Activated CD8-positive, alpha-beta memory T cell treated with anti-CD3 and anti-CD28 coated beads, Interleukin-2, amount 50 U/mL, for 24 hours (primary cell): ENCODE measurements around the gene SRP14.
"Not testable (repeated sequence)": the region's sequence is repeated elsewhere in the genome, so short reads cannot be mapped to it uniquely, and the experiment has no call there.

Source experiments
- DNase-seq: peaks from one replicate; pipeline ENCODE4 v3.0.0-alpha.2; 2020; ENCODE audit errors: extremely low read depth

SRP14 gene, protein sequence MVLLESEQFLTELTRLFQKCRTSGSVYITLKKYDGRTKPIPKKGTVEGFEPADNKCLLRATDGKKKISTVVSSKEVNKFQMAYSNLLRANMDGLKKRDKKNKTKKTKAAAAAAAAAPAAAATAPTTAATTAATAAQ

DNA sequence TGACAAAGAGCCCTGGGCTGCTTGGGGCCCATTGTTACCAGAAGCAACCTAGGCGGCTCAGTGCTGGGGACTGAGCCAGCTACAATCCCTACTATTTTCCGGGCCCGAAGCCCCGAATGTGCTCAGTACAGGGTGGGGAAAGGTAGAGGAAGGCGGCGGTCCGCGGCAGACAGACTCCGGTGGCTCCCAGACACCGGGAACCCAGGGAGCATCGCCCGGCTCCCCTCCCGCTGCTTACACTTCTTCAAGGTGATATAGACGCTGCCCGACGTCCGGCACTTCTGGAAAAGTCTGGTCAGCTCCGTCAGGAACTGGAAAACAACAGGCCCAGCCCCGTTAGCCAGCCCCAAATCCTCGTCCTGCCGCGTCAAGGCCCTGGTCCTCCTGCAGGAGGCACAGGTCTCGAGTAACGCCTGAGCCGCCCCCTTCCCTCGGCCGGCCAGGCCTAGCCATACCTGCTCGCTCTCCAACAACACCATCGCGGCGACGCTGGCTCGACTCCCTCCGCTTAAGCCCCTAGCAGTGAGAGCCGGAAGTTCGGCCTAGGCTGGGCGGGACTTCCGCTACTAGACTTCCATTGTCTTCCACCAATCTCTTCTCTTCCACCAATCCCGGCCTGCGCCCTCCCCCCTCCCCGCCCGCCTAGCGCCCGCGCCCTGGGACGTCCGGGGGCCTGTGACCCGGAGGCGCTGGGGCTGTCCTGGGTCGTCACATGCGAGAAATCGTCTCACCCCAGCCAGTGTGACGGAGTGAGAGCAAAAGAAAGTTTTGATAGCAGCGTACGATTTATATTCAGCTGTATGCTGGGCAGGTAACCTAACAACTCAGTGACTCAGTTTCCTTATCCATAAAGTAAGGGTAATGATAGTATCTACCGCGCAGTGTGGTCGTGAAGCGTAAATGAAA, at the start of gene SRP14:
Gene SRP14 (minus strand): TSS at position 544 of the 906 bp plus-strand sequence. CDS start 65 bp downstream, at position 479.
- DNase-seq, result peak; percentile 89

DNA sequence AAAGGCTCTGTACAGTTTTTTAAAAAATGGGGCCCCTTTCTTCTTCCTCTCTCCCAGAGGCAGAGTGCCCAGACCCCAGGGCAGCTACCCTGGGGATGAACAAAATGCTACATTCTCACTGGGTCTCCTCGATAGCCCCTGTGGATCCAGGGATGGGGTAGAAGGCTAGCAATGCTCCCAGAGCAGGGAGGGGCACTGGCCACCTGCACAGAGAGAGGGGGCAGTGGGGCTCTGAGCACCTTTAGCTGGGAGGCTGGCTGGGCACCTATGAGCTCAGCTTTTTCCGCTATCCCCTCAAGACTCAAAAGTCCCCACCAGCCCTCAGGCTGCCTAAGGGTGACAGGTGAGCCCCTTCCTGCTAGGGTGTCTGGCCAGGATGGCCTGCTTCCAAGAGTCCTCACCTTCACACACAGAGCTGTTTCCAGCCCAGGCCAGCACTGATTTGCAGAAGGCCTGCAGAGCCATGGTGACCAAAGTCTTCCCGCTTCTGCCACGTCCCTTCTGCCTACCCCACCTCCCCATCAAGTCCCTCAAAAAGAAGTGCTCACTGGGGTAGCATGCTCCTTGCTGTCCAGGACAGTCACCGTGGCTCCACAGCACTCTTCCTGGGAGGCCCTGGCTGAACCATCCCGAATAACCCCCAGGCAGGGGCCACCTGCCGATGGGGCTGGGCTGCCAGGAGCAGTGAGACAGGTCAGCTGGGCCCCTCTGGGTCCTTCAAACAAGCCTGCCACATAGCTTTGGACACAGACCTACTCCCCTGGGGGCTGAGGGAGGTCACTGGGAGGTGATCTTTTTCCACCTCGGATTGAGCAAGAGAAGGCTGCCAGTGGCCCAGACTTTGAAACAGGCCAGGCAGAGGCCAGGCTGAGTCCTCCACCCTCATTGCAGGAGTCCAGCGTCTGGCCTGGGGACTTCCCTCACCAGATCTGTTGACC, 49.3 kb upstream of the SRP14 start:
- no peak for DNase-seq

DNA sequence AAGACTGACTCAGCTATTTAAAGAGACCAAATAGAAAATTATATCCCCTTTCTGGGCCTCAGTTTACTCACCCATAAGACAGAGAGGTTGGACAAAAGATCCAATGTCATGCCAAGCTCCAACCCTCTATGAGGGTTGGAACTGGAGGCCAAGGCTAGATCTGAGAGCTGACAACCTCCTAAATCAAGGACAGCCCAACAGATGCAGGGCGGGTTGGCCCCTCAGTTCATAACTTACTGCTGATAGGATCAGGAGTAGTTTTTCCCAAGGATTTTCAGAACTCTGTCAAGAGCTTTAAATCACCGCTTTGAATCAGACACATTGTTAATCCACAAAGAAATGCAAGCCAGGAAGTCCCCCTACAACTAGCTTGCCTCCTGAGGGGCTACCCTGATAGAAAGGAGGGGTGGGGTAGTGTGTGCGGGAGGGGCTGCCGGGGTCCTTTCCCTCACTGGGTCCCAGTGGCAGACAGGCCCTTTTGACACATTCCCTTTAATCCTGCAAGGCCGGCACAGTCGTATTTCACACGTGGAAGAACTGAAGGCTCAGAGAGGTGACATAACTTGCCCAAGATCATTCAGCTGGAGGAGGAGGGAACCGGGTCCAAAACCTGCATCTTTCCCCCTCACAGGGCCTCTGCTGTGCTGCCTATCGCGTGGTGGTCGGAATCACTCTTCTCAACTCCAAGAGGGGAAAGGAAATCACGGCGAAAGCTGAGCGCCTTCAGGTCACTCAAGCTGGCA, 48.3 kb upstream of the SRP14 start:
- no peak for DNase-seq

DNA sequence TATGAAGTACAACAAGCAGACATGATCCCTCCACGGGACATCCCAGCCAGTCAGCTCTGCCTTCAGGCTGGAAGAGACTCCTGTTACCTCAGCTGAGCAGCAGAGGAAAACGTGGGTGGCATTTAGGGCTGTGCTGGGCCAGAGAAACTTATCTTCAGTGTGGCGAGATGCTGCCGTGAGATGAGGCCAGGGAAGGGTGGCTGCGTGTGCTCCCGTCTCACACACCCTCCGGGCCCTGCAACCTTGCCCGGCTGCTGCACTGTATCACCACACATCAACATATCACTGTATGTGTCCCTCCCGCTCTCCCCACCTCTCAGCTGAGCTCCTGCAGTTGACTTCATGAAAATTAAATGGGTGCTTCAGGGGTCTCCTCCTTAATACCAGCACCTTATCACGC, 46.3 kb upstream of the SRP14 start:
- no peak for DNase-seq

DNA sequence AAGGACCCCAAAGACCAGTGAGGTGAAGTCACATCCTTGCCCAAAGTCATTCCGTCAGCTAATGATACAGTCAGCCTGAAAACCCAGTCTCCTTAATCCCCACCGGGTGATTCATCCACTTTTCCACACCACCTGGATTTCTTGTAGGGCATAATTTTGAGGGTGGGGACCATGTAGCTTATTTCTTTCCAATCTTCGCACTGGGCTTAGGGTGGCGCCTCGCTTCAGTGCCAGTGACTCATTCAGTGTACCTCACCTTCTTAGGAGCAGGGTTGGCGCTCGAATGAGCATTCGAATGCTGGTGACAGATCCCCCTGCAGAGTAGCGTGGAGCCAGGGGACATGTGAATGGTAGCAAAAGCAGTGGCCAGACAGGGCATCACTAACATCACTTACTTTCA, 45.7 kb upstream of the SRP14 start:
- DNase-seq, result no peak

DNA sequence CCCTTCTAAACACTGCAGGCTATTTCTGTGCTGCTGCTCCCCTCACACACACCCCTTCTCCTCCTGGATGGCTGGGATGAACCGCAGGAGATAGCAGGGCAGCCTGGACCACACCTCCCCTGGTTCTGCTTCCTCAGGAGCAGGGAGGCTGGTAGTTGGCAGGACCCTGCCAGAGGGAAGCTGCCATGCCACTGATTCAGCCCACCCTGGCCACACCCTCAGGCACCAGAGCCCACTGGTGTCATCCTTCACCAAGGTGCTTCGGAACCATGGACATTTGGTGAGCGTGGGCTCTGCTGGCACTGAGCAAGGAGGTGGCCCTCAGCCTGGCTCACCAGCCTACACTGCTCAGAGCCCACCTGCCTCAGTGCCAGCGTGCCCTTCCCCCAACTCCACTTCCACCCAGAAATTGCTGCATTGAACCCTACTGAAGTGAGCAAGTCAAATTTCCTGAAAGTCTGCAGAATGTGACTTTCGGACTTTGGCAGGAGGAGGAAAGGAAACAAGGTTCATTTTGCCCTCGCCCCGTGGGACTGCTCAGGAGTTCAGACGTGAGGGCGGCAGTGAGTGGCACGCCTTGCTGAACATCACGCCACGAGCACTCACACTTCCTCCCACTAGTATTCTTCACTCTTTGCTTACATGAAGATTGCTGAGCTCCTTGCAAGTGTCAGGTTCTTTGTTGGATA, 43.4 kb upstream of the SRP14 start:
- no peak for DNase-seq

DNA sequence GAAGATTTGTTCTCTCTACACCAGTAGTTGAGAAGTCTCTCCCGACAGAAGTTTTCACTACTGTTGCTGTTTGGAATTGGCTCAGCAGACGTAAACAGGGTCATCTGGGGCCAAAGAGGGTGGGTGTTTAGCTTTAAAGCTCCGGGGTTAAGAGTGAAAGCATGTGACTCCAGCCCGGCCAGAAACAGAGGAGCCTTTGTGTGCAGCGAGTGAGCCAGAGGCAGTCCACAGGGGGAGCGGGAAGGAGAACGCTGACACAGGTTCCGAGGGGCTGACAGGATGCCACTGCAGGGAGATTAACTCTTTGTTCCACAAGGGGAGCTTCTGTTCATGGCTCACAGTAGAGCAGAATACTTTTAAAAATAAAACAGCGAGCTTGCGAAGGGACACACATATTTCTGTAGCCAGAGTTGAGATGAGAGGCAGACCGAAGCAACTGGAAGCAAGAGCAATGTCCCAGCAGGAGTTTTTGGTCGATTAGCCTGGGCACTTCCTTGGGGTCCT, 42.8 kb upstream of the SRP14 start:
- DNase-seq, result no peak

DNA sequence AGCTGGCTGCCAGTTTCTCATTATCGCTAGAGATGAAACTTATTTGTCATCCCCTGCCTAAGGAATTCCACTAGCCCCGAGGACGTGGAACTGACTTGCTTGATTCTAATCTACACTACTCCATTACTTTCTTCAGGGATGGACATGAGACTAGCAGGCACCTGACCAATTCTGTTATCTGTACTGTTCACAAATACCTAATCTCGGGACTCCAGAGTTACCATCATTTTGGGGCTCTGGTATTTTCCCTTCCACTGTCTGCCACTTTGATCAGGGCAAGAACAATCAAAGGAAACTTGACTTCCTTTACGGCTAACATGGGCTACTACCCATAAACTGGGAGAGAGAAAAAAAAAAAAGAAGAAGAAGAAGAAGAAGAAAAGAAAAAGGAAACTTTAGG, 41.9 kb upstream of the SRP14 start:
- no peak for DNase-seq

DNA sequence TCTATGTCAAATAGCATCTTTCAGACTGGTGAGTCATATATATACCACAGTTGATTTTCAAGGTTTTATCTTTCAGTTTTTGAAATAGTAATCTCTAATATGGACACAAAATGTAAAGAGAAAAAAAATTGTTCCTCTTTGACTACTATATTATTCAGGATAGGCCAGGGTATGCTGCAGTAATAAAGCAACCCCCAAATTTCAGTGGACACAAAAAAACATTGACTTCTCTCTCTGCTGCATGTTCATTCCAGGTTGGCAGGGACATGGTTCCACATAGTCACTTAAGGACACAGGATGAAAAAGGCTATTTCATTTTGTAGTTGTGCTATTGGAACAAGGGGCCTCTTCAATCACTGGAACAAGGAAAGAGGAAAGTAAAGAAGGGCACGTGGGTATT, 41.1 kb upstream of the SRP14 start:
- no peak for DNase-seq

DNA sequence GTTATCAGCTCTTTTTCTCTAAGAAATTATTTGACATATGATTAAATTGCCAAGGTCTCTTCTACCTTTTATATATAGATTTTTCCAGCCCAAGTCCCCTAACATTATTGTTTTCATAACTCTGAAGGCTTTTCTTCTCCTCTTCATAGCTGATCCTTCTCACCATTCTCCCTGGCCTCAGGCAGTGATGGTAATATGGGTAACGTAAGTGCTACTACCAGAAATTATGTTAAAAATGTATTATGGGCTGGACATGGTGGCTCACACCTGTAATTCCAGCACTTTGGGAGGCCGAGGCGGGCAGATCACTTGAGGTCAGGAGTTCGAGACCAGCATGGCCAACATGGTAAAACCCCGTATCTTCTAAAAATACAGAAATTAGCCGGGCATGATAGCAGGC, 40.5 kb upstream of the SRP14 start:
- no peak for DNase-seq

DNA sequence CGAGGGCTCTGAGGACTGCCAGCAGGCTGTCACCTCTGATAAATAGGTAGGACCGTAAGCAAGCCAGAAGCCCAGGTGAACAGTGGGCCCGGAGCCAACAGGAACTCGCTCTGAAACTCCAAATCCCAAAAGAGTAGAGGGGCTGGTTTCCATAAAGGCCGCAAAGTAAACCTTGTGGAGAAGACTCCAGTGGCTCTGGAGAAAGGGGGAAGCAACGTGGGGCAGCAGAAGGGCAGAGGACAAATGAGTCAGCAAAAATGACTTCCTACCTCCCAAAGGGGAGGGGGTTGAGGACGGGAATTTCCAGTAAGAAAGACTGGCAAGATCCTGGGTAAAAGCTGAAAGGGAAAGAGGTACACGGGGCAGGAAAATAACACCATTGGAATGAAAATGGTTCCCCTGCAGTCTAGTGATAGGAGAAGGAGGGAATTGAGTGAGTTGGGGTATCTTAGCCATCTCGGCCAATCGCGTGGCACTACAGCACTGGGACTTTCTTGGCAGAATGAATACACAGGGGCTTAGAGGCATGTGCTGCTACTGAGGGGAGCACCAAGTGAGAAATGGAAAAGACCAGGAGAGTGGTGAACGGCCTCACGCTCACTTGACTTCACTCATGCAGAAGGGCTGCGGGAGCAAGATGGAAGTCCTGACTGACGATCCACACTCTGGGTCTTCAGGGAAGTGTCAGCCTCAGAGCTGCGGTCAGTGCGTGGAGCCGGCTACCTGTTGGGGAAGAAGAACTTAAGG, 36.5 kb upstream of the SRP14 start:
- DNase-seq, result no peak

DNA sequence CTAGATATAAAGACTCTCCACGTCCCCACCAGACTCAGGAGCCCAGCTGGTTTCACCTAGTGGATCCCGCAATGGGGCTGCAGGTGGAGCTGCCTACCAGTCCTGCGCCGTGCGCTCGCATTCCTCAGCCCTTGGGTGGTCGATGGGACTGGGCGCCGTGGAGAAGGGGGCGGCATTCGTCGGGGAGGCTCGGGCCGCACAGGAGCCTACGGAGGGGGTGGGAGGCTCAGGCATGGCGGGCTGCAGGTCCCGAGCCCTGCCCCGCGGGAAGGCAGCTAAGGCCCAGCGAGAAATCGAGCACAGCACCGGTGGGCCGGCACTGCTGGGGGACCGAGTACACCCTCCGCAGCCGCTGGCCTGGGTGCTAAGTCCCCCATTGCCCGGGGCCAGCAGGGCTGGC, 35.7 kb upstream of the SRP14 start:
- DNase-seq, result not testable (repeated sequence)

DNA sequence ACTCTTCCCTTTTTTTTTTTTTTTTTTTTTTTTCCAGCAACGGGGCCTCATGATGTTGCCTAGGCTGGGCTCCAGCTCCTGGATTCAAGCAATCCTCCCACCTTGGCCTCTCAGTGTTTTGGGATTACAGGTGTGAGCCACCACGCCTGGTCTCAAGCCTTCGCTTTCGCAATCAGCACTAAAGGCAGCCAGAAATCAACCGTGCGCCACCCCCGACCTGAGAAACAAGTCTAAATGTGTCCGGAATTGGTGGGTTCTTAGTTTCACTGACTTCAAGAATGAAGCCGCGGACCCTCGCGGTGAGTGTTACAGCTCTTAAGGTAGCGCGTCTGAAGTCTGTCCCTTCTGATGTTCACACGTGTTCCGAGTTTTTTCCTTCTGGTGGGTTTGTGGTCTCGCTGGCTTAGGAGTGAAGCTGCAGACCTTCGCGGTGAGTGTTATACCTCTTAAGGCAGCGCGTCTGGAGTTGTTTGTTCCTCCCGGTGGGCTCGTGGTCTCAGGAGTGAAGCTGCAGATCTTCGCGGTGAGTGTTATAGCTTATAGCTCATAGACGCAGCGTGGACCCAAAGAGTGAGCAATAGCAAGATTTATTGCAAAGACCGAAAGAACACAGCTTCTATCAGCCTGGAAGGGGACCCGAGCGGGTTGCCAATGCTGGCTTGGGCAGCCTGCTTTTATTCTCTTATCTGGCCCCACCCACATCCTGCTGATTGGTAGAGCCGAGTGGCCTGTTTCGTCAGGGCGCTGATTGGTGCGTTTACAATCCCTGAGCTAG, 34.9 kb upstream of the SRP14 start:
- DNase-seq, result not testable (repeated sequence)

DNA sequence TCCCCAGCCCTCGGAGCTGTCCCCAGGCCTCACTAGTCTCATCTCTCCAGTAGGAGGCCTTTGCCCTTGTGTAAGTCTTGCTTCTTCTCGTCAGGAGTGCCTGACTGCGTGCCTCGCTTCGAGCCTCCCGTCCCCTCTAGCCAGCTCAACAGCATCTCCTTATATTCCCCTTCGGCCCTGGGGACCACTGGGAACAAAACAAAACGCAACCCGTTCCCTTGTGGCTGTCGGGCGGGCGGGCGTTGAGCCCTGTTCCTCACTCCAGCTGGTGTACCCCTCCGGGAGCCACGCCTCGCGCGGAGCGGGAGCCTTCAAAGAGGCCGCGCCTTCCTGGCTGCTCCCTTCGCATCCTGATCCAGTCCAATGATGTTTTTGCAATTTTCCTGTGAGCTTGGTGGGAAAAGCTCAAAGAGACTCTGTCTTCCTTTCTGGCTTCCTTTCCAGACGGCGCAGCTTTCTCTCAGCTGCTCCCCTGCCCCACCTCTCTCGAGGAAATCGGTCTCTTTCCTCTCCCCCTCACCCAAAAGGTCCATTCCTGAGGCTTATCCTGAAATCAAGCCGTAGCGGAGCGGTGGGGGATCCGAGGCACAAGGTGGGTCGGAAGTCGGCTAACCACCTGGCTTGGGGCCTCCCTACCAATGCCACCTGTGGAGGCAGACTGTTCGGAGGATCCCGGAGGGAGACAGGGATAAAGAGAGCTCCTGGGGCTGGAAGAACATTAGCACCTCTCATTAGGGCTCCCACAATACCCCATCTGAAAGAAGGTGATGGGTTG, 33.4 kb upstream of the SRP14 start:
- no peak for DNase-seq

DNA sequence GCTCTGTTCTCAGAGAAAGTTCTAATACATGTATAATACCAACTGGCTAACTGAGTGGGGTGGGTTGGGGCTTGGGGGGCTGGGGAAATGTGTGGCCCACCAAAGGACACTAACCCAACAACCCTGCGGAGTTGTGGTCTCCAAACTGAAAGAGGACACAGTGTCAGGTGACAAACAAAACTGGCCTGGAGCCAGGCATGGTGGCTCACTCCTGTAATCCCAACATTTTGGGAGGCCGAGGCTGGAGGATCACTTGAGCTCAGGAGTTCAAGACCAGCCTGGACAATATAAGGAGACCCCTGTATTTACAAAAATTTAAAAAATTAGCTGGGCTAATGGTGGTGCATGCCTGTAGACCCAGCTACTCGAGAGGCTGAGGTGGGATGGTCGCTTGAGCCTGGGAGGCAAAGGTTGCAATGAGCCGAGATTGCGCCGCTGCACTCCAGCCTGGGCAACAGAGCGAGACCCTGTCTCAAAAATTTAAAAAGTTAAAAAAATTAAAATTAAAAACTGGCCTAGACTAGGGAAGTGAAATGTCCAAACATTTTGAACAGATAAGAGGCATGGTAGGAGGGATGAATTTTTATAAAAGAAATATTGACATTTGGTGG, 31.7 kb upstream of the SRP14 start:
- DNase-seq, result no peak

DNA sequence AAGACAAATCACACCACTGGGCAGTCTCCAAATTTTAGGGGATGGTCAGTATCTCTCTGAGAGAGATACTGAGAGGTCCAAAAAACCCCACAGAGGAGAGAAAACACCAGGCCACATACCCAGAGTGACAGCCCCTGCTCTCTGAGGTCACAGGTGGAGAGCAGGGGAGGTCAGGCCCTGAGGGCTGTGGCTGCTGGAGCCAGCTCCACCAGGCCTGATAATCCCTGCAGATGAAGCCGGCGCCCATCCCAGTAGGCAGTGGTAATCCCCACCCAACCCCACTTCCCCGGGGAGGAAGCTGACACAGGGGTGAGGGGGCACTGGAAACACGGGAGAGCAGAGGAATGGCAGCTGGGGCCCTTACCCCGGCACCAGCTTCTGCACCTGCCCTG, 31.2 kb upstream of the SRP14 start:
- no peak for DNase-seq

DNA sequence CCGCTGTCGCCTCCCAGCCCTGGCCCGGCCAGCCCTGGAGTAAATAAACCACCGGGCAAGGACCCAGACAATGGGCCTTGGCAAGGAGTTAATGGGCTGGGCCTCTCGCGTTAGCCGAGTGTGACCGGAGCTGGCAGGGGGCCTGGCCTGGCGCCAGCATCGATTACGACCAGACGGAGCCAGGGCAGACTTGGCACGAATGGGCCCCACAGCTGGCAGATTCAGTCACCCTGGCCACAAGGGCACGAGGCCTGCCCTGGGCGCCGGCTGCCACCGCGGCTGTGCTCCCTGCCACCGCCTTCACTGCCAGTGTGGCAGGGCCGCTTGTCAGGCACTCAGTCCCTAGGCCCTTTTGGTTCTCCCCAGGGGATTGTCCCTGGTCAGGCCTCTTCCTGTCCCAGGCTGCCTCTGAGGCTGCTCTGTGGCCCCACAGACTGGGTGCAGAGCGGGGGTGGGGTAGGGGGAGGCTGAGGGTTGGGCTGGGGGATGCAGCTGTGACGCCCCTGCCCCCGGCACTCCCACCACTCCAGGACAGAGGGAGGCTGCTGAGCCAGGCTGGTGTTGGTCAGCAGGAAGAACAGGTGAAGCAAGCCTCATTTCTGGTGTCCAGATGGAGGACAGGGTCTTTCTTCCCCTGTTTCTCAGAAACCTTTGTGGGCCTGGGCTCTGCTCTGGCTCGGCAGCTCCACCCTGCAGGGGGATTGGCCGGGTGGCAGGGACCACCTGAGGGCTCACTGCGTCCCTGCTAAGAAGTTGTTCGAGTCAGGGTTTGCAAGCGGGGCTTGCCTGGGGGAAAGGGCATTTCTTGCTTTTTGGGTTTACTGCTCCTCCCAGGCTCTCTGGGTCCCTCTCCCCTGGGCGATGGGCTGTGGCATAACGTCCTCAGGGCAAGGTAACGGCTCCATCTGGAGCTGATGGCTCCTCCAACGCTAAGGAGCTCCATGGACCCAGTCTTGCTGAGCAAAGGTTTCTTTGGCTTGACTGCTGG, 30.5 kb upstream of the SRP14 start:
- DNase-seq, result no peak
